ENCODE data around the gene ZNF80. TPM values are rescaled to one million over a fixed set of nuclear protein-coding genes. Genes with fewer than 3 reads are reported as not detected.

The ZNF80 gene
- total RNA-seq, 4 donors from 2014 or later: not detected

- no peak overlapping the region for H3K4me3 ChIP-seq
- no peaks in the 10 kb centered on the region for H3K36me3 ChIP-seq
- DNase-seq (ENCODE audit: low spot score in 2 of 2): no peak
- H3K27ac ChIP-seq: no peak overlapping the region
- H3K27me3 ChIP-seq: no peaks in the 10 kb centered on the region
- H3K4me1 ChIP-seq: peaks cover 13% of the 10 kb centered on the region
- no peaks in the 10 kb centered on the region for H3K9me3 ChIP-seq
- TF ChIP-seq CTCF (IDR thresholded peaks at IDR 0.05) (no peak), EP300 (IDR thresholded peaks at IDR 0.05) (no peak), POLR2A (IDR thresholded peaks at IDR 0.05) (no peak), POLR2AphosphoS5 (IDR thresholded peaks at IDR 0.05) (no peak)
- 87% methylated on average over 5 of the region's 5 CpGs for WGBS
Measured at GRCh38 chr3:114216186-114216970, 21.0 kb downstream of the ZNF80 start.

- H3K4me3 ChIP-seq: peak overlapping the region; percentile 31
- H3K4me1 ChIP-seq: peaks cover 13% of the 10 kb centered on the region
- H3K9me3 ChIP-seq: no peaks in the 10 kb centered on the region
- TF ChIP-seq CTCF (IDR thresholded peaks at IDR 0.05) (no peak), POLR2A (IDR thresholded peaks at IDR 0.05) (no peak), POLR2AphosphoS5 (IDR thresholded peaks at IDR 0.05) (no peak), EP300 (IDR thresholded peaks at IDR 0.05) (no peak)
- H3K27me3 ChIP-seq: no peaks in the 10 kb centered on the region
- peak overlapping the region; percentile 55 for H3K27ac ChIP-seq
- WGBS: 74% methylated on average over 6 of the region's 6 CpGs
- H3K36me3 ChIP-seq: no peaks in the 10 kb centered on the region
- no peak for DNase-seq (ENCODE audit: low spot score in 2 of 2)
Measured at GRCh38 chr3:114214542-114215341, 22.6 kb downstream of the ZNF80 start.

GRCh38 chr3:114213627-114214541, 23.5 kb downstream of the ZNF80 start:
- peak overlapping the region; percentile 31 for H3K4me3 ChIP-seq
- H3K27ac ChIP-seq: peak overlapping the region; percentile 55
- DNase-seq (ENCODE audit: low spot score in 2 of 2): no peak
- no peaks in the 10 kb centered on the region for H3K9me3 ChIP-seq
- no peaks in the 10 kb centered on the region for H3K36me3 ChIP-seq
- H3K27me3 ChIP-seq: peaks cover 2% of the 10 kb centered on the region
- WGBS: 34% methylated on average over 19 of the region's 19 CpGs
- TF ChIP-seq POLR2AphosphoS5 (IDR thresholded peaks at IDR 0.05): no peak
- no peak for TF ChIP-seq CTCF (IDR thresholded peaks at IDR 0.05)
- no peak for TF ChIP-seq POLR2A (IDR thresholded peaks at IDR 0.05)
- TF ChIP-seq EP300 (IDR thresholded peaks at IDR 0.05): no peak
- H3K4me1 ChIP-seq: peaks cover 13% of the 10 kb centered on the region

GRCh38 chr3:114213292-114213626, 24.1 kb downstream of the ZNF80 start:
- TF ChIP-seq CTCF (IDR thresholded peaks at IDR 0.05): no peak
- TF ChIP-seq POLR2A (IDR thresholded peaks at IDR 0.05): no peak
- no peak for TF ChIP-seq POLR2AphosphoS5 (IDR thresholded peaks at IDR 0.05)
- no peak for TF ChIP-seq EP300 (IDR thresholded peaks at IDR 0.05)
- Histone ChIP-seq H3K4me1 (peaks cover 13% of the 10 kb centered on the region), H3K27me3 (peaks cover 3% of the 10 kb centered on the region), H3K4me3 (peak overlapping the region; percentile 31), H3K27ac (no peak overlapping the region), H3K9me3 (no peaks in the 10 kb centered on the region), H3K36me3 (no peaks in the 10 kb centered on the region)
- WGBS: 55% methylated on average over 4 of the region's 4 CpGs
- DNase-seq (ENCODE audit: low spot score in 2 of 2): no peak

Data from suprapubic skin (tissue), 4 donors.